HL-60 (cell line): ENCODE measurements around the gene BRD3OS.

ENCODE experiments used
- DNase-seq, 2 experiments: peaks; one replicate each; pipeline ENCODE4 v3.0.0-alpha.2; 2010 to 2020; ENCODE audit warnings: low read depth in 1 of 2, low spot score in 1 of 2
- H3K27ac ChIP-seq: fragments of 250-450 bp; sonication (Bioruptor Pico); replicated peaks from 2 replicates; pipeline ENCODE4 v1.5.1; 2020; ENCODE audit warnings: mild to moderate bottlenecking, moderate library complexity
- H3K27me3 ChIP-seq: fragments of 250-450 bp; sonication (Bioruptor Pico); 2 replicates; pipeline ENCODE4 v1.5.1; 2021; ENCODE audit warnings: mild to moderate bottlenecking, moderate library complexity; ENCODE audit not compliant: insufficient read depth, poor library complexity, severe bottlenecking
- H3K4me3 ChIP-seq: replicated peaks from 2 replicates; pipeline ENCODE4 v1.5.1; 2011; ENCODE audit warnings: mild to moderate bottlenecking, control low read depth, low read length; ENCODE audit not compliant: insufficient read depth
- CTCF ChIP-seq: IDR thresholded peaks from one replicate; pipeline ENCODE4 v1.5.1; 2011; ENCODE audit warnings: low read length, control low read depth, inconsistent platforms; ENCODE audit not compliant: insufficient read depth
- GABPA ChIP-seq: IDR thresholded peaks from 2 replicates; pipeline ENCODE4 v1.6.1; 2012; ENCODE audit warnings: low read depth
- POLR2AphosphoS5 ChIP-seq: IDR thresholded peaks from 2 replicates; pipeline ENCODE4 v1.6.1; 2012; ENCODE audit warnings: low read depth
- REST ChIP-seq: IDR thresholded peaks from 2 replicates; pipeline ENCODE4 v1.6.1; 2012; ENCODE audit warnings: low read depth; ENCODE audit not compliant: insufficient replicate concordance
- SPI1 ChIP-seq: IDR thresholded peaks from 2 replicates; pipeline ENCODE4 v1.6.1; 2012; ENCODE audit warnings: low read depth, mild to moderate bottlenecking, borderline replicate concordance

Gene BRD3OS

GRCh38 chr9:133977421-133978201, 47.7 kb upstream of the BRD3OS start:
- no peak for TF ChIP-seq GABPA
- TF ChIP-seq POLR2AphosphoS5, result no peak
- TF ChIP-seq SPI1, result no peak
- TF ChIP-seq CTCF, result no peak
- TF ChIP-seq REST, result no peak
- Histone ChIP-seq H3K27me3 (no peaks in the 10 kb centered on the region), H3K4me3 (no peak overlapping the region), H3K27ac (no peak overlapping the region)
- DNase-seq, result no peak

GRCh38 chr9:133978226-133978898, 46.9 kb upstream of the BRD3OS start:
- Histone ChIP-seq H3K27ac (no peak overlapping the region), H3K27me3 (no peaks in the 10 kb centered on the region), H3K4me3 (no peak overlapping the region)
- TF ChIP-seq SPI1 (no peak), CTCF (no peak), POLR2AphosphoS5 (no peak), REST (no peak), GABPA (no peak)
- DNase-seq, result no peak

- H3K27ac ChIP-seq, result no peak overlapping the region
- TF ChIP-seq CTCF, result no peak
- H3K4me3 ChIP-seq, result no peak overlapping the region
- no peak for DNase-seq
- no peaks in the 10 kb centered on the region for H3K27me3 ChIP-seq
These were observed 46.4 kb upstream of the BRD3OS start for GRCh38 chr9:133978899-133979272.
